Ascending aorta (tissue), 2 donors: ENCODE results near the gene BID. TPM values are rescaled to one million over a fixed set of nuclear protein-coding genes. Genes with fewer than 3 reads are reported as not detected.

Experiments
- DNase-seq, 2 donors: peaks; one replicate each; pipeline ENCODE4 v3.0.0-alpha.2; 2019; ENCODE audit warnings: low spot score in 2 of 2
- H3K27ac ChIP-seq, 2 donors: fragments of 200-600 bp; sonication (generic); one replicate each; pipeline ENCODE4 v1.5.1; 2016 to 2017; ENCODE audit warnings: mild to moderate bottlenecking in 1 of 2
- H3K27me3 ChIP-seq: fragments of 200-600 bp; sonication (generic); one replicate; pipeline ENCODE4 v1.5.1; 2017
- H3K36me3 ChIP-seq, 2 donors: fragments of 200-600 bp; sonication (generic); one replicate each; pipeline ENCODE4 v1.5.1; 2016
- H3K4me1 ChIP-seq, 2 donors: fragments of 200-600 bp; sonication (generic); one replicate each; pipeline ENCODE4 v1.5.1; 2016 to 2017; ENCODE audit warnings: mild to moderate bottlenecking in 1 of 2
- H3K4me3 ChIP-seq, 2 donors: fragments of 200-600 bp; sonication (generic); one replicate each; pipeline ENCODE4 v1.5.1; 2016 to 2017; ENCODE audit warnings: mild to moderate bottlenecking in 1 of 2
- H3K9me3 ChIP-seq, 2 donors: fragments of 200-600 bp; sonication (generic); one replicate each; pipeline ENCODE4 v1.5.1; 2016
- CTCF ChIP-seq, 3 experiments: fragments of 200-600 bp in 2 of 3; fragments of 450-650 bp in 1 of 3; sonication (generic) in 2 of 3; IDR thresholded peaks; one replicate each; pipeline ENCODE4 v1.5.1; 2016 to 2019; ENCODE audit warnings: antibody characterized with exemption in 3 of 3, mild to moderate bottlenecking in 1 of 3, moderate library complexity in 1 of 3
- intact Hi-C: fragments of 100-400 bp; cut with DNase I; formaldehyde crosslinking; loops from one replicate; pipeline ENCODE4 v1.15.1; 2023
- total RNA-seq: library from RNA; depleted of rRNA; stranded (reverse); fragments of >200 nt; gene quantifications from one replicate; pipeline ENCODE4 v1.1.0, GENCODE V29; 2016

BID gene
- total RNA-seq, 1 donor from 2014 or later: 37.5 TPM

- H3K27ac ChIP-seq: no peak overlapping the region
- no peaks in the 10 kb centered on the region for H3K27me3 ChIP-seq
- no peaks in the 10 kb centered on the region for H3K9me3 ChIP-seq
- no peaks in the 10 kb centered on the region for H3K4me1 ChIP-seq
- peaks cover 0 to 7% of the 10 kb centered on the region in 2 donors for H3K36me3 ChIP-seq
- no peak for TF ChIP-seq CTCF (IDR thresholded peaks at IDR 0.05)
- DNase-seq: no peak
- H3K4me3 ChIP-seq: no peak overlapping the region
- intact Hi-C loops: no loop called here
Observed at GRCh38 chr22:17695986-17696385, 78.3 kb downstream of the BID start.

- no peak for TF ChIP-seq CTCF (IDR thresholded peaks at IDR 0.05)
- DNase-seq: no peak
- Histone ChIP-seq H3K4me3 (no peak overlapping the region), H3K27ac (no peak overlapping the region), H3K36me3 (peaks cover 0 to 16% of the 10 kb centered on the region in 2 donors), H3K4me1 (no peaks in the 10 kb centered on the region), H3K9me3 (no peaks in the 10 kb centered on the region), H3K27me3 (no peaks in the 10 kb centered on the region)
- intact Hi-C loops: no loop called here
Observed at GRCh38 chr22:17694752-17695151, 79.5 kb downstream of the BID start.

- H3K27me3 ChIP-seq: no peaks in the 10 kb centered on the region
- H3K9me3 ChIP-seq: no peaks in the 10 kb centered on the region
- H3K4me3 ChIP-seq: no peak overlapping the region
- intact Hi-C loops: no loop called here
- H3K36me3 ChIP-seq: peaks cover 0 to 18% of the 10 kb centered on the region in 2 donors
- DNase-seq: no peak
- H3K4me1 ChIP-seq: no peaks in the 10 kb centered on the region
- H3K27ac ChIP-seq: no peak overlapping the region
- TF ChIP-seq CTCF (IDR thresholded peaks at IDR 0.05): no peak
Observed at GRCh38 chr22:17694193-17694592, 80.1 kb downstream of the BID start.

- no peak overlapping the region for H3K27ac ChIP-seq
- DNase-seq: no peak
- no peaks in the 10 kb centered on the region for H3K4me1 ChIP-seq
- intact Hi-C loops: no loop called here
- no peaks in the 10 kb centered on the region for H3K9me3 ChIP-seq
- no peaks in the 10 kb centered on the region for H3K27me3 ChIP-seq
- no peak for TF ChIP-seq CTCF (IDR thresholded peaks at IDR 0.05)
- no peak overlapping the region for H3K4me3 ChIP-seq
- peaks cover 0 to 22% of the 10 kb centered on the region in 2 donors for H3K36me3 ChIP-seq
Observed at GRCh38 chr22:17692841-17693240, 81.4 kb downstream of the BID start.

- Histone ChIP-seq H3K4me1 (no peaks in the 10 kb centered on the region), H3K27me3 (no peaks in the 10 kb centered on the region), H3K27ac (no peak overlapping the region), H3K9me3 (no peaks in the 10 kb centered on the region), H3K4me3 (no peak overlapping the region), H3K36me3 (peaks cover 0 to 32% of the 10 kb centered on the region in 2 donors)
- intact Hi-C loops: no loop called here
- TF ChIP-seq CTCF (IDR thresholded peaks at IDR 0.05): no peak
- DNase-seq: no peak
Observed at GRCh38 chr22:17684245-17684644, 90.0 kb downstream of the BID start.

Other genes with a start within 250 kb of the BID start
- not detected for gene SLC25A18, start 211.0 kb downstream of the BID start, total RNA-seq
- gene ATP6V1E1, start 145.7 kb downstream of the BID start, total RNA-seq: 94.6 TPM
- gene BCL2L13, start 135.7 kb downstream of the BID start, total RNA-seq: 4.6 TPM